PC-3 (cell line): ENCODE data around the gene NGF. TPM values are rescaled to one million over a fixed set of nuclear protein-coding genes. Genes with fewer than 3 reads are reported as not detected.
A peak's percentile ranks its signal among the peaks of the same experiment; 100 is the strongest.

Experiments
- ATAC-seq: fragments of 200-7000 bp; cut with Tn5 transposase; 2 replicates; pipeline ENCODE4 v1.9.1; 2020; ENCODE audit warnings: mild to moderate bottlenecking, moderate library complexity
- BruUV-seq: library from RNA; stranded (reverse); fragments of 400-500 nt; replicated peaks from 2 replicates; lab custom pipeline; 2021; lab: Mats Ljungman, UMichigan
- CTCF ChIA-PET: fragments of 300-600 bp; sonication (Branson Sonifier 250); formaldehyde crosslinking; loops from one replicate; lab custom pipeline; 2022; ENCODE audit warnings: antibody characterized with exemption; lab: Charles Lee
- POLR2A ChIA-PET: fragments of 300-600 bp; sonication (Branson Sonifier 250); formaldehyde crosslinking; loops from one replicate; lab custom pipeline; 2022; ENCODE audit warnings: antibody characterized with exemption; ENCODE audit not compliant: unreplicated experiment; lab: Charles Lee
- DNase-seq: peaks from one replicate; pipeline ENCODE4 v3.0.0-alpha.2; 2015
- H2AFZ ChIP-seq: fragments of 300-600 bp; sonication (generic); 2 replicates; pipeline ENCODE4 v1.6.0; 2016; ENCODE audit warnings: antibody characterized with exemption, low read length
- H3F3A ChIP-seq: fragments of 300-600 bp; sonication (generic); one replicate; pipeline ENCODE4 v1.6.0; 2017; ENCODE audit warnings: antibody characterized with exemption, low read length, control low read depth, mild to moderate bottlenecking; ENCODE audit not compliant: unreplicated experiment
- H3K27ac ChIP-seq: fragments of 300-600 bp; sonication (generic); 2 replicates; pipeline ENCODE4 v1.5.1; 2016; ENCODE audit warnings: mild to moderate bottlenecking, low read length
- H3K27me3 ChIP-seq: fragments of 300-600 bp; sonication (generic); 2 replicates; pipeline ENCODE4 v1.6.1; 2016; ENCODE audit warnings: low read length, mixed read lengths
- H3K36me3 ChIP-seq: fragments of 300-600 bp; sonication (generic); 2 replicates; pipeline ENCODE4 v1.6.1; 2016; ENCODE audit warnings: low read depth, mixed run types, low read length, mixed read lengths
- H3K4me1 ChIP-seq: fragments of 300-600 bp; sonication (generic); 2 replicates; pipeline ENCODE4 v1.5.1; 2016; ENCODE audit warnings: low read length; ENCODE audit not compliant: insufficient read depth
- H3K4me2 ChIP-seq: fragments of 300-600 bp; sonication (generic); 2 replicates; pipeline ENCODE4 v1.6.0; 2016; ENCODE audit warnings: low read length
- H3K4me3 ChIP-seq: fragments of 300-600 bp; sonication (generic); 2 replicates; pipeline ENCODE4 v1.5.1; 2016; ENCODE audit warnings: mild to moderate bottlenecking, low read length, mixed read lengths
- H3K79me2 ChIP-seq: fragments of 300-600 bp; sonication (generic); 2 replicates; pipeline ENCODE4 v1.6.1; 2017; ENCODE audit warnings: low read length, mixed read lengths
- H3K9ac ChIP-seq: fragments of 300-600 bp; sonication (generic); 2 replicates; pipeline ENCODE4 v1.6.0; 2016; ENCODE audit warnings: mild to moderate bottlenecking, low read length
- H3K9me2 ChIP-seq: fragments of 300-600 bp; sonication (generic); replicated peaks from 2 replicates; pipeline ENCODE4 v1.6.1; 2016; ENCODE audit warnings: mixed run types, low read length, mixed read lengths
- H3K9me3 ChIP-seq: fragments of 300-600 bp; sonication (generic); 2 replicates; pipeline ENCODE4 v1.6.1; 2016; ENCODE audit warnings: low read length, mixed read lengths
- H4K20me1 ChIP-seq: fragments of 300-600 bp; sonication (generic); 2 replicates; pipeline ENCODE4 v1.6.1; 2016; ENCODE audit warnings: low read length, mixed read lengths
- EZH2 ChIP-seq: fragments of 300-600 bp; sonication (generic); IDR thresholded peaks from one replicate; pipeline ENCODE4 v1.6.1; 2017; ENCODE audit warnings: antibody characterized with exemption, mild to moderate bottlenecking, low read length; ENCODE audit not compliant: unreplicated experiment
- EZH2phosphoT487 ChIP-seq: fragments of 300-600 bp; sonication (generic); IDR thresholded peaks from 2 replicates; pipeline ENCODE4 v1.6.1; 2018; ENCODE audit warnings: mild to moderate bottlenecking, antibody characterized with exemption, low read length, borderline replicate concordance
- intact Hi-C: fragments of 100-400 bp; cut with micrococcal nuclease; formaldehyde crosslinking; loops from 2 replicates; pipeline ENCODE4 v1.9.0; 2023
- total RNA-seq: library from RNA; depleted of rRNA; stranded (reverse); fragments of >200 nt; gene quantifications from 2 replicates; pipeline ENCODE4 v1.2.3, GENCODE V29; 2014
- TF ChIP-seq, protein P1 (sequence below): fragments of 300-600 bp; sonication (generic); conservative IDR thresholded peaks from 2 replicates; pipeline ENCODE4 v1.5.1; 2017; ENCODE audit warnings: antibody characterized with exemption, low read depth, mild to moderate bottlenecking, low read length

Gene NGF
- total RNA-seq, 1 experiment from 2014 or later = 2.4 TPM

DNA sequence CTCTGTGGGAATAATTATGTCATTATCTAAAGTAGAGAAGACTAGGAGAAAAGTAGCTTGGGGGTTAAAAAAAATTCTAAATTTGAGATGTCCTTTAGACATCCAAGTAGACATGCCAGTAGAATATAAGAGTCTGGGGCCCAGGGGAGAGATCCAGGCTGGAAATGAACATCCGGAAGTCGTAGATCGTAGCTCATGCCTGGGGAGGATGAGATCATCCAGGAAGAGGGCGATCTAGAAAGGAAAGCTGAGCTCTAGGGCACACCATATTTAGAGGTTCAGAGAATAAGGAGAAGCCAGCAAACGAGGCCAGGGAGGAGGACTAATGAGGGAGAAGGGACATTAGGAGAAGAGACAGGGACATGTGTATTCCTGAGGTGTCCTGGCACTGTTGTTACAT is 12.2 kb downstream of the NGF start:
- ATAC-seq = no peak
- no peak overlapping the region for H2AFZ ChIP-seq
- H3K4me3 ChIP-seq = no peak overlapping the region
- CTCF ChIA-PET = no interaction called here
- no peak for DNase-seq
- no peaks in the 10 kb centered on the region for H3K9me2 ChIP-seq
- H3K36me3 ChIP-seq = no peaks in the 10 kb centered on the region
- no peak overlapping the region for H3K9ac ChIP-seq
- no peaks in the 10 kb centered on the region for H3K27me3 ChIP-seq
- peaks cover 9% of the 10 kb centered on the region for H3F3A ChIP-seq
- intact Hi-C loops = loop anchor here (10.0 kb wide), 1 partner anchor 269 kb away; no protein-coding TSS in a partner anchor
- POLR2A ChIA-PET = no interaction called here
- H4K20me1 ChIP-seq = no peaks in the 10 kb centered on the region
- H3K4me2 ChIP-seq = no peak overlapping the region
- H3K27ac ChIP-seq = peak overlapping the region; percentile 93; the same call in 1 of the 2 replicates
- H3K9me3 ChIP-seq = no peaks in the 10 kb centered on the region
- TF ChIP-seq, protein P1, sequence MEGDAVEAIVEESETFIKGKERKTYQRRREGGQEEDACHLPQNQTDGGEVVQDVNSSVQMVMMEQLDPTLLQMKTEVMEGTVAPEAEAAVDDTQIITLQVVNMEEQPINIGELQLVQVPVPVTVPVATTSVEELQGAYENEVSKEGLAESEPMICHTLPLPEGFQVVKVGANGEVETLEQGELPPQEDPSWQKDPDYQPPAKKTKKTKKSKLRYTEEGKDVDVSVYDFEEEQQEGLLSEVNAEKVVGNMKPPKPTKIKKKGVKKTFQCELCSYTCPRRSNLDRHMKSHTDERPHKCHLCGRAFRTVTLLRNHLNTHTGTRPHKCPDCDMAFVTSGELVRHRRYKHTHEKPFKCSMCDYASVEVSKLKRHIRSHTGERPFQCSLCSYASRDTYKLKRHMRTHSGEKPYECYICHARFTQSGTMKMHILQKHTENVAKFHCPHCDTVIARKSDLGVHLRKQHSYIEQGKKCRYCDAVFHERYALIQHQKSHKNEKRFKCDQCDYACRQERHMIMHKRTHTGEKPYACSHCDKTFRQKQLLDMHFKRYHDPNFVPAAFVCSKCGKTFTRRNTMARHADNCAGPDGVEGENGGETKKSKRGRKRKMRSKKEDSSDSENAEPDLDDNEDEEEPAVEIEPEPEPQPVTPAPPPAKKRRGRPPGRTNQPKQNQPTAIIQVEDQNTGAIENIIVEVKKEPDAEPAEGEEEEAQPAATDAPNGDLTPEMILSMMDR = no peak
- TF ChIP-seq EZH2 (no peak), EZH2phosphoT487 (no peak)
- peaks cover 54% of the 10 kb centered on the region for H3K4me1 ChIP-seq
- no TSS peak for BruUV-seq
- H3K79me2 ChIP-seq = no peaks in the 10 kb centered on the region

GRCh38 chr1:115324649-115325420 is 13.2 kb downstream of the NGF start:
- Histone ChIP-seq H3K36me3 (no peaks in the 10 kb centered on the region), H4K20me1 (no peaks in the 10 kb centered on the region), H3K4me3 (no peak overlapping the region), H2AFZ (no peak overlapping the region), H3K27me3 (no peaks in the 10 kb centered on the region), H3K9ac (peak overlapping the region; percentile 57), H3K79me2 (no peaks in the 10 kb centered on the region), H3K9me2 (no peaks in the 10 kb centered on the region), H3K9me3 (no peaks in the 10 kb centered on the region), H3F3A (peaks cover 9% of the 10 kb centered on the region), H3K4me1 (peaks cover 53% of the 10 kb centered on the region), H3K4me2 (peak overlapping the region; percentile 61), H3K27ac (peak overlapping the region; percentile 93)
- intact Hi-C loops = loop anchor here (5.0 to 10.0 kb wide), 4 partner anchors 103 to 270 kb away; no protein-coding TSS in a partner anchor
- ChIA-PET POLR2A (no interaction called here), CTCF (interaction anchor here (0.5 to 1.1 kb wide), 4 partner anchors 13 to 448 kb away, joined by 4 to 5 read pairs (median 4); partner anchors contain the start of gene NGF)
- DNase-seq (peak; percentile 71), ATAC-seq (peak; percentile 55)
- no TSS peak for BruUV-seq
- TF ChIP-seq, protein P1 = no peak
- TF ChIP-seq EZH2 (no peak), EZH2phosphoT487 (no peak)
